Measurements from ENCODE around the gene TBC1D16. TPM values are rescaled to one million over a fixed set of nuclear protein-coding genes. Genes with fewer than 3 reads are reported as not detected.

Gene TBC1D16
- total and polyA plus RNA-seq, 2 experiments from 2014 or later, result 9.2 to 22.4 TPM

DNA sequence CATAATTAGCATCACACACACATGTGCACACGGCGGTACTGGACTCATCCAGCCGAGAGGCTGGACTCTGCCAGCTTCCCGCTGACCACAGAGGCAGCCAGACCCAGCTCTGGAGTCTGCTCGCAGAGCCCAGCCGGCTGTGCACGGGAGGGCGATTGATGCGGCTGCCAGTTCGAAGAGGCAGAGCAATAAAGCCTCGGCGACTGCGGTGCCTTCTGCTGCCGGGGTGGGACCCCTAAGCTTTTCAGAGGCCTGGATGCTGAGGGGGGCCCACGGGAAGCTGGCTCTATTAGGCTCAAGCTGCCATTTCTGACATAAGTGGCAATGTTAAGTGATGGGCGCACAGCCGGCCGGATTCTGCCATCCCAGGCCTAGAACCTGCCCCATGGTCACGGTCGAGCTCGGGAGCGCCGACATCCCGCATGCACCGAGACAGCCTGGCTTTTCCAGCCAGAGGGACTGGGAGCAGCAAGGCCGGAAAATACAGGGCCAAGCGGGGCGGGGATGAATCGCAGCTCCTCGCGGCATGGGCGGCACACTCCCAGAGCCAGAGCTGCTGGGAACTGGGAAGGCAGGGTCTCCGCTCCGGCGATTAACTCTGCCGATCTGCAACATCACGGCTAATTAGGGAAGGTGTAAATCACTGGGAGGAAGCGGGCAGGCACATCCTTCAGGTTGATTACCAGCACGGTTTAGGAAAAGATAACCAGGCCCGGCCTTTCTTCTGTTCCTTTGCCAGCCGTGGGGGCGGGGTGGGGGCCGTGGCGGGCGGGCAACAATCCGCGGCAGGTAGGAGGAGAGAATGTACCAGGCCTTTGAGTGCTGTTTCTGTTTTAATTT lies 57.7 kb downstream of the TBC1D16 start:
- Histone ChIP-seq H2AFZ (no peak overlapping the region), H4K20me1 (ENCODE audit: insufficient read depth) (no peaks in the 10 kb centered on the region), H3K9me2 (ENCODE audit: insufficient read depth) (no peaks in the 10 kb centered on the region), H3K4me1 (ENCODE audit: insufficient read depth) (no peaks in the 10 kb centered on the region), H3K4me2 (ENCODE audit: unreplicated experiment) (no peak overlapping the region), H3K79me2 (ENCODE audit: insufficient read depth) (no peaks in the 10 kb centered on the region), H3K9me3 (ENCODE audit: low read depth) (no peaks in the 10 kb centered on the region), H3K9ac (no peak overlapping the region), H3K27ac (no peak overlapping the region), H3K4me3 (no peak overlapping the region), H3F3A (ENCODE audit: insufficient read depth) (no peaks in the 10 kb centered on the region), H3K36me3 (ENCODE audit: low read depth) (no peaks in the 10 kb centered on the region), H3K27me3 (replicated peaks; ENCODE audit: insufficient read depth) (no peaks in the 10 kb centered on the region)
- in situ Hi-C loops (cut with MboI), result no loop called here
- 90 to 92% methylated on average over 44 to 47 of the region's 47 CpGs for WGBS, 2 experiments (ENCODE audit: low coverage in 1 of 2, low lambda C conversion rate in 2 of 2, missing lambda C conversion rate in 2 of 2)
- TF ChIP-seq EZH2phosphoT487 (IDR thresholded peaks at IDR 0.05; ENCODE audit: insufficient read depth, low read depth) (no peak), EZH2 (IDR thresholded peaks at IDR 0.05; ENCODE audit: insufficient read depth, poor library complexity, severe bottlenecking) (no peak)
- DNase-seq, result no peak

DNA sequence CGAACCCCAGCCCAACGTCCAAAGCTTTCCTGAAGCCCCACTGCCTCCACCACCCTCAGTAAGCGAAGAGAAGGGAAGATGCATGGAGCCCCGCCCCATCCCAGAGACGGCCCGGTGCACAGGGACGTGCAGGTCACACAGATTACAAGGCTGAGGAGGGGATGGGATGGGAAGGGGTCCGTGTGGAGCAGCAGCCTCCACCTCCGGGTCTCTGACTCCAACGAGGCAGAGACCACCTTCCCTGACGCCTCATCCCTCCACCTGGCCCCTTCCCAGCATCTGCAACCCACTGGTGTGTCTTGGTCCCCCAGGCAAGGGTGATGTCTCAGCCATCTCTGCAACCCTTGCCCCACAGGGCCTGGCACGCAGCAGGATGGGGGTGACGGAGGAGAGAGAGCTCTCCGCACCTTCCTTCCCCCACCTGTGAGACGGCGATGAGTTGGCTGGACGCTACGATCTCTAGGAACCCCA lies 58.5 kb downstream of the TBC1D16 start:
- Histone ChIP-seq H3K27ac (no peak overlapping the region), H2AFZ (no peak overlapping the region), H3K9me2 (ENCODE audit: insufficient read depth) (no peaks in the 10 kb centered on the region), H3K36me3 (ENCODE audit: low read depth) (no peaks in the 10 kb centered on the region), H3K79me2 (ENCODE audit: insufficient read depth) (no peaks in the 10 kb centered on the region), H3K4me1 (ENCODE audit: insufficient read depth) (no peaks in the 10 kb centered on the region), H4K20me1 (ENCODE audit: insufficient read depth) (no peaks in the 10 kb centered on the region), H3K4me3 (no peak overlapping the region), H3K9ac (no peak overlapping the region), H3F3A (ENCODE audit: insufficient read depth) (no peaks in the 10 kb centered on the region), H3K9me3 (ENCODE audit: low read depth) (no peaks in the 10 kb centered on the region), H3K27me3 (replicated peaks; ENCODE audit: insufficient read depth) (no peaks in the 10 kb centered on the region), H3K4me2 (ENCODE audit: unreplicated experiment) (no peak overlapping the region)
- 80 to 82% methylated on average over 18 of the region's 18 CpGs for WGBS, 2 experiments (ENCODE audit: low coverage in 1 of 2, low lambda C conversion rate in 2 of 2, missing lambda C conversion rate in 2 of 2)
- no peak for DNase-seq
- in situ Hi-C loops (cut with MboI), result no loop called here
- no peak for TF ChIP-seq EZH2 (IDR thresholded peaks at IDR 0.05; ENCODE audit: insufficient read depth, poor library complexity, severe bottlenecking)
- TF ChIP-seq EZH2phosphoT487 (IDR thresholded peaks at IDR 0.05; ENCODE audit: insufficient read depth, low read depth), result no peak

DNA sequence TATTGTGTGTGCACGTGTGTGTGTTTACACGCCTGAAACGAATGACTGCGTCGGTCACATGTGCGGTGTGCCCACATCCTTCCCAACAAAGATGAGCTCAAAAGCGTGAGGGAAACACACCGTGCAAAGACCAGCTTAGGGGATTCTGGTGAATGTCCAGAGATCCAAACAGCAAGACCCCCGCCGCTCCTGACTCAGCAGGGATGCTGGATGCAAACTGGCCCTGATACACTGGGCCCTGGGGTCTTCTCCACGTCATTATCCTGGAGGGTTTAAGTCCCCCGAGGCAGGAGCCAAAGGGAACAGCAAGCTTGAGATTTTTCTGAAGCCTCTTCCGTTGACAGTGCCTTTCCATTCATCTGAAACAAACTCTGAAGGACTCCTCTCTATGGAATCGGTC lies 59.2 kb downstream of the TBC1D16 start:
- Histone ChIP-seq H3F3A (ENCODE audit: insufficient read depth) (no peaks in the 10 kb centered on the region), H4K20me1 (ENCODE audit: insufficient read depth) (no peaks in the 10 kb centered on the region), H3K36me3 (ENCODE audit: low read depth) (no peaks in the 10 kb centered on the region), H3K4me2 (ENCODE audit: unreplicated experiment) (no peak overlapping the region), H3K9me2 (ENCODE audit: insufficient read depth) (no peaks in the 10 kb centered on the region), H3K4me1 (ENCODE audit: insufficient read depth) (no peaks in the 10 kb centered on the region), H3K4me3 (no peak overlapping the region), H3K9ac (no peak overlapping the region), H3K27ac (no peak overlapping the region), H3K27me3 (replicated peaks; ENCODE audit: insufficient read depth) (no peaks in the 10 kb centered on the region), H3K79me2 (ENCODE audit: insufficient read depth) (no peaks in the 10 kb centered on the region), H2AFZ (no peak overlapping the region), H3K9me3 (ENCODE audit: low read depth) (no peaks in the 10 kb centered on the region)
- no peak for TF ChIP-seq EZH2 (IDR thresholded peaks at IDR 0.05; ENCODE audit: insufficient read depth, poor library complexity, severe bottlenecking)
- no peak for TF ChIP-seq EZH2phosphoT487 (IDR thresholded peaks at IDR 0.05; ENCODE audit: insufficient read depth, low read depth)
- DNase-seq, result no peak
- 96 to 97% methylated on average over 12 to 14 of the region's 14 CpGs for WGBS, 2 experiments (ENCODE audit: low coverage in 1 of 2, low lambda C conversion rate in 2 of 2, missing lambda C conversion rate in 2 of 2)
- in situ Hi-C loops (cut with MboI), result no loop called here

DNA sequence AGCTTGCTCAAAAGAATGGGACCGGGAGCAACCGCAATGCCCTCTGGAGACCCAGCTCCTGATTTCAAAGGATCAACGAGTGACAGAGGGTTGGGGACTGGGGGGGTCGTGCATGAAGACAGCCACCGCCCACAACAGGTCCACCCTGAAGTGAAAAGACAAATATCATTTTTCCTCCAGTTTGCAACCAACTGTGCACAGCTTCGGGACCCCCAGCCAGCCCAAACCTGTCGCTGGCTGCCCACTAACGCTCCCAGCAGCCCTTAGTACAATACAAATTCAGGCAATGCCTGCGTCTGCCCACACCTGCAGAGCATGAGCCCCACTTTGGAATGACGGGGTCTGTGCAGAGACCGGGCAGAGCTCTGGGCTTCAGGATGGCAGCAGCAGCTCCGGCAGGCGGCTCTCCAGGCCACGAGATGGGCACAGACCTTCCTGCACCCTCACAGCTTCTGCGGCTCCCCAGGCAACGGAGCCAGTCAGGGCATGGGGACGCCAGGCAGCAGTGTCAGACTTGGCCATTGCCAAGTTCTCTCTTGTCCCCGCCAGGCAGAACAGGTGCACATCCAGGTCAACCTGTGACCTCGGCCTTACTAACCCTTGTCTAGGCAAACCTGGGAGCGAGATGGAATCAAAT lies 60.1 kb downstream of the TBC1D16 start:
- TF ChIP-seq EZH2 (IDR thresholded peaks at IDR 0.05; ENCODE audit: insufficient read depth, poor library complexity, severe bottlenecking) (no peak), EZH2phosphoT487 (IDR thresholded peaks at IDR 0.05; ENCODE audit: insufficient read depth, low read depth) (no peak)
- Histone ChIP-seq H3K9me2 (ENCODE audit: insufficient read depth) (no peaks in the 10 kb centered on the region), H3F3A (ENCODE audit: insufficient read depth) (no peaks in the 10 kb centered on the region), H3K27me3 (replicated peaks; ENCODE audit: insufficient read depth) (no peaks in the 10 kb centered on the region), H3K4me2 (ENCODE audit: unreplicated experiment) (no peak overlapping the region), H3K27ac (no peak overlapping the region), H2AFZ (no peak overlapping the region), H4K20me1 (ENCODE audit: insufficient read depth) (no peaks in the 10 kb centered on the region), H3K4me3 (no peak overlapping the region), H3K4me1 (ENCODE audit: insufficient read depth) (no peaks in the 10 kb centered on the region), H3K9me3 (ENCODE audit: low read depth) (no peaks in the 10 kb centered on the region), H3K9ac (no peak overlapping the region), H3K79me2 (ENCODE audit: insufficient read depth) (no peaks in the 10 kb centered on the region), H3K36me3 (ENCODE audit: low read depth) (no peaks in the 10 kb centered on the region)
- no peak for DNase-seq
- in situ Hi-C loops (cut with MboI), result no loop called here
- 90% methylated on average over 20 of the region's 20 CpGs for WGBS, 2 experiments (ENCODE audit: low coverage in 1 of 2, low lambda C conversion rate in 2 of 2, missing lambda C conversion rate in 2 of 2)

Measured in GM23248 (cell line).